Ovary (tissue), 9 donors: ENCODE results near the gene TBC1D1. TPM values are rescaled to one million over a fixed set of nuclear protein-coding genes. Genes with fewer than 3 reads are reported as not detected.
A peak's percentile ranks its signal among the peaks of the same experiment; 100 is the strongest.

Source experiments
- DNase-seq, 5 donors: peaks; one replicate each; pipeline ENCODE4 v3.0.0-alpha.2; 2019 to 2020
- H3K27ac ChIP-seq, 2 donors: fragments of 200-600 bp; one replicate each; pipeline versions ENCODE4 v1.5.1 to v1.8.0; 2019 to 2022
- H3K27me3 ChIP-seq: fragments of 200-600 bp; one replicate; pipeline ENCODE4 v1.8.0; 2022
- H3K36me3 ChIP-seq: fragments of 200-600 bp; sonication (generic); one replicate; pipeline ENCODE4 v1.5.1; 2019
- H3K4me1 ChIP-seq: one replicate; pipeline ENCODE4 v1.8.1; 2013; ENCODE audit warnings: mild to moderate bottlenecking, moderate library complexity; ENCODE audit not compliant: insufficient read depth
- H3K4me3 ChIP-seq: fragments of 200-600 bp; sonication (generic); one replicate; pipeline ENCODE4 v1.5.1; 2017
- H3K9me3 ChIP-seq, 2 donors: fragments of 200-600 bp in 1 of 2; sonication (generic) in 1 of 2; one replicate each; pipeline versions ENCODE4 v1.5.1 to v1.8.1; 2013 to 2019; ENCODE audit warnings: mild to moderate bottlenecking in 1 of 2, moderate library complexity in 1 of 2
- CTCF ChIP-seq, 3 donors: fragments of 450-650 bp in 2 of 3; fragments of 200-600 bp in 1 of 3; IDR thresholded peaks; one replicate each; pipeline versions ENCODE4 v1.5.1 to v1.8.0; 2016 to 2022; ENCODE audit warnings: antibody characterized with exemption in 3 of 3, mild to moderate bottlenecking in 1 of 3
- EP300 ChIP-seq: sonication (generic); formaldehyde crosslinking; IDR thresholded peaks from one replicate; pipeline ENCODE4 v1.6.1; 2017; ENCODE audit warnings: antibody characterized with exemption
- POLR2A ChIP-seq: fragments of 450-650 bp; IDR thresholded peaks from one replicate; pipeline ENCODE4 v1.6.1; 2017; ENCODE audit warnings: antibody characterized with exemption, mild to moderate bottlenecking, moderate library complexity
- WGBS, 3 donors: extraction: QIAGEN DNeasy Blood & Tissue Kit in 1 of 3; methylation state at CpG; one replicate each; pipeline versions ENCODE4 v1.1.5 to v1.1.7; 2013 to 2017; 5-methylcytosine and 5-hydroxymethylcytosine counted together
- intact Hi-C, 4 donors: fragments of 100-400 bp; cut with DNase I; formaldehyde crosslinking; loops; one replicate each; pipeline versions ENCODE4 v1.11.0 to v1.15.1; 2022 to 2023
- polyA plus RNA-seq, 2 donors: library from polyadenylated mRNA; stranded (reverse); fragments of 200-250 nt in 1 of 2; fragments of 350-450 nt in 1 of 2; fragmentation: Illumina TruSeq in 1 of 2; extraction: RNeasy Lipid Tissue Mini Kit (QIAGEN cat#74804) in 1 of 2; gene quantifications; one replicate each; pipeline ENCODE4 v1.2.3, GENCODE V29; 2013 to 2014
- total RNA-seq, 7 donors: library from RNA; depleted of rRNA in 2 of 7; stranded (reverse); fragments of >200 nt in 2 of 7; fragmentation: NEBNext Ultra II Directional in 3 of 7; extraction: Animal tissue kit (Norgen Biotek cat#: 25700) in 3 of 7; gene quantifications; one replicate each; pipeline versions ENCODE4 v1.1.0 to v1.2.4, GENCODE V29; 2016 to 2023
- donor health status: DM: no; HTN: no; CAD: no; lungs with moderate emphysema.
- donor health status: DM: no; HTN: no; CAD: no.
- donor health status: Bipolar disorder and iron deficiency.
- donor health status: DM: yes; HTN: yes; CAD: no.
- donor health status: DM: no; HTN: no; CAD: no.
- donor health status: DM: yes; HTN: yes; CAD: no.

Gene TBC1D1
- total and polyA plus RNA-seq, 9 donors: 39.5 to 104 (median 63.9) TPM

GRCh38 chr4:37882665-37883296 is 8.1 kb upstream of the TBC1D1 start:
- Histone ChIP-seq H3K4me3 (no peak overlapping the region), H3K27ac (no peak overlapping the region), H3K27me3 (no peaks in the 10 kb centered on the region), H3K4me1 (no peaks in the 10 kb centered on the region), H3K9me3 (no peaks in the 10 kb centered on the region), H3K36me3 (no peaks in the 10 kb centered on the region)
- no peak for DNase-seq
- TF ChIP-seq EP300 (no peak), CTCF (IDR thresholded peaks at IDR 0.05) (no peak), POLR2A (no peak)
- intact Hi-C loops: no loop called here
- WGBS, 3 donors: 43 to 48% (median 44%) methylated on average over 4 of the region's 4 CpGs

- Histone ChIP-seq H3K36me3 (no peaks in the 10 kb centered on the region), H3K27ac (no peak overlapping the region), H3K4me3 (no peak overlapping the region), H3K27me3 (no peaks in the 10 kb centered on the region), H3K4me1 (no peaks in the 10 kb centered on the region), H3K9me3 (no peaks in the 10 kb centered on the region)
- WGBS, 3 donors: 80 to 88% (median 85%) methylated on average over 3 of the region's 3 CpGs
- TF ChIP-seq EP300 (no peak), CTCF (IDR thresholded peaks at IDR 0.05) (no peak)
- no peak for DNase-seq
- intact Hi-C loops: no loop called here
Observed at GRCh38 chr4:37884855-37885487, 5.9 kb upstream of the TBC1D1 start.

- no peaks in the 10 kb centered on the region for H3K4me1 ChIP-seq
- 41 to 44% (median 43%) methylated on average over 8 of the region's 8 CpGs for WGBS, 3 donors
- DNase-seq: no peak
- no peak overlapping the region for H3K4me3 ChIP-seq
- intact Hi-C loops: no loop called here
- TF ChIP-seq CTCF (IDR thresholded peaks at IDR 0.05) (no peak), POLR2A (no peak), EP300 (no peak)
- no peaks in the 10 kb centered on the region for H3K36me3 ChIP-seq
- no peaks in the 10 kb centered on the region for H3K9me3 ChIP-seq
- H3K27me3 ChIP-seq: no peaks in the 10 kb centered on the region
- H3K27ac ChIP-seq: no peak overlapping the region
Observed at GRCh38 chr4:37885496-37885895, 5.4 kb upstream of the TBC1D1 start.

- Histone ChIP-seq H3K9me3 (no peaks in the 10 kb centered on the region), H3K27me3 (no peaks in the 10 kb centered on the region), H3K27ac (peak overlapping the region; percentile 72 to 90), H3K4me3 (peak overlapping the region; percentile 77), H3K36me3 (no peaks in the 10 kb centered on the region), H3K4me1 (no peaks in the 10 kb centered on the region)
- WGBS, 3 donors: 2% methylated on average over 41 to 63 of the region's 63 CpGs
- peak; percentile 54 to 74 (median 59) for DNase-seq
- intact Hi-C loops: loop anchor here in 3 of 4 donors (2.0 to 10.0 kb wide), 4 partner anchors 63 to 145 kb away; partner anchors contain the start of gene PGM2 (in 2 of the 3)
- no peak for TF ChIP-seq EP300
- peak; percentile 61 for TF ChIP-seq POLR2A
Observed at GRCh38 chr4:37889849-37890800, 759 bp upstream of the TBC1D1 start.
